ENCODE results near the gene ISOC2. TPM values are rescaled to one million over a fixed set of nuclear protein-coding genes. Genes with fewer than 3 reads are reported as not detected.

ISOC2 gene
- polyA plus RNA-seq, 2 of the 4 experiments (the other 2 are of a cell fraction) = 45.3 to 57.8 TPM

GRCh38 chr19:55455576-55456235, 5.7 kb downstream of the ISOC2 start (continued):
- TF ChIP-seq REST (IDR thresholded peaks at IDR 0.05) = no peak
- no peak for TF ChIP-seq HOXB5 (CRISPR knock-in tag; IDR thresholded peaks at IDR 0.05)
- TF ChIP-seq SREBF2 (IDR thresholded peaks at IDR 0.05) = no peak
- TF ChIP-seq CHD2 (IDR thresholded peaks at IDR 0.05; ENCODE audit: low read length, partially characterized antibody) = no peak

GRCh38 chr19:55454787-55455243, 6.6 kb downstream of the ISOC2 start:
- TF ChIP-seq ZC3H11A (IDR thresholded peaks at IDR 0.05) (no peak), JUN (IDR thresholded peaks at IDR 0.05) (no peak), RFX5 (IDR thresholded peaks at IDR 0.05) (no peak), SMC3 (IDR thresholded peaks at IDR 0.05) (peak; percentile 64), CTCF (IDR thresholded peaks at IDR 0.05) (peak; percentile 78), RAD21 (conservative IDR thresholded peaks at IDR 0.05 in 1 of 2, IDR thresholded peaks at IDR 0.05 in 1 of 2) (peak; percentile 60 to 77), NR3C1 (IDR thresholded peaks at IDR 0.05) (no peak), HOXB5 (CRISPR knock-in tag; IDR thresholded peaks at IDR 0.05) (no peak)
- POLR2A ChIA-PET = no interaction called here
- Histone ChIP-seq H3K4me1 (peaks cover 27% of the 10 kb centered on the region), H3K27ac (no peak overlapping the region), H3K4me2 (no peak overlapping the region), H3K9me3 (no peaks in the 10 kb centered on the region), H3K4me3 (no peak overlapping the region)
- 5% methylated on average over 7 of the region's 14 CpGs for WGBS (ENCODE audit: missing lambda C conversion rate)
- ATAC-seq = peak; percentile 70 to 82
- FAIRE-seq = no peak
- CTCF ChIA-PET = interaction anchor here (0.7 to 4.3 kb wide), 11 partner anchors 13 to 319 kb away, joined by 3 to 39 read pairs (median 7); no protein-coding TSS in a partner anchor
- peak; percentile 78 to 92 for DNase-seq (ENCODE audit: low read depth in 1 of 2, low spot score in 1 of 2)

- Histone ChIP-seq H3K4me3 (no peak overlapping the region), H3K9me3 (no peaks in the 10 kb centered on the region), H3K4me2 (peak overlapping the region; percentile 12; the same call in 2 of the 3 replicates), H3K4me1 (peaks cover 27% of the 10 kb centered on the region), H3K27ac (no peak overlapping the region)
- 75% methylated on average over 10 of the region's 12 CpGs for WGBS (ENCODE audit: missing lambda C conversion rate)
- CTCF ChIA-PET = interaction anchor here (0.5 to 4.3 kb wide), 28 partner anchors 9 to 379 kb away, joined by 3 to 39 read pairs (median 4); partner anchors contain the start of gene NAT14
- TF ChIP-seq FOSB (CRISPR knock-in tag; IDR thresholded peaks at IDR 0.05) = no peak
- TF ChIP-seq MAZ (IDR thresholded peaks at IDR 0.05; ENCODE audit: borderline replicate concordance, low read depth, low read length) = no peak
- no peak for TF ChIP-seq ELK1 (IDR thresholded peaks at IDR 0.05; ENCODE audit: low read depth, low read length)
- no peak for TF ChIP-seq MAFK (IDR thresholded peaks at IDR 0.05; ENCODE audit: partially characterized antibody)
- TF ChIP-seq FOSL2 (IDR thresholded peaks at IDR 0.05) = no peak
- no peak for TF ChIP-seq FOSL2 (CRISPR knock-in tag; IDR thresholded peaks at IDR 0.05)
- no peak for TF ChIP-seq HDAC2 (IDR thresholded peaks at IDR 0.05)
- TF ChIP-seq KDM1A (IDR thresholded peaks at IDR 0.05; ENCODE audit: low read depth) = no peak
- no peak for TF ChIP-seq TP53 (CRISPR knock-in tag; IDR thresholded peaks at IDR 0.05)
- TF ChIP-seq MYC (IDR thresholded peaks at IDR 0.05; ENCODE audit: borderline replicate concordance, low read length) = no peak
- no peak for TF ChIP-seq JUN (IDR thresholded peaks at IDR 0.05)
- TF ChIP-seq PHF8 (IDR thresholded peaks at IDR 0.05; ENCODE audit: borderline replicate concordance, low read depth) = no peak
- TF ChIP-seq JUNB (IDR thresholded peaks at IDR 0.05) = no peak
- no peak for TF ChIP-seq RARB (CRISPR knock-in tag; IDR thresholded peaks at IDR 0.05)
- no peak for TF ChIP-seq SREBF2 (IDR thresholded peaks at IDR 0.05)
- POLR2A ChIA-PET = interaction anchor here (1.3 to 1.9 kb wide), 2 partner anchors 46 to 47 kb away, joined by 4 to 5 read pairs; partner anchors contain the start of gene UBE2S
- ATAC-seq (no peak; a peak in 2 of 6 replicates), FAIRE-seq (no peak), DNase-seq (ENCODE audit: low read depth in 1 of 2, low spot score in 1 of 2) (peak in 1 of 2 experiments; percentile 49)
These were observed 7.8 kb downstream of the ISOC2 start for GRCh38 chr19:55453511-55454260.

Measured in A549 (cell line).